Endothelial cell (in vitro differentiated cells): ENCODE results near the gene GALK2. TPM values are rescaled to one million over a fixed set of nuclear protein-coding genes. Genes with fewer than 3 reads are reported as not detected.

Experiments used
- DNase-seq: peaks from one replicate; pipeline ENCODE4 v3.0.0; 2021; ENCODE audit warnings: low spot score
- H3K27ac Mint-ChIP-seq: one replicate; pipeline ENCODE4 v1.8.0; 2021; ENCODE audit warnings: mixed read lengths, inconsistent platforms; ENCODE audit not compliant: unreplicated experiment
- H3K27me3 Mint-ChIP-seq: one replicate; pipeline ENCODE4 v1.8.0; 2021; ENCODE audit warnings: mild to moderate bottlenecking, moderate library complexity, mixed read lengths, inconsistent platforms; ENCODE audit not compliant: unreplicated experiment
- H3K36me3 Mint-ChIP-seq: one replicate; pipeline ENCODE4 v1.8.0; 2021; ENCODE audit warnings: mild to moderate bottlenecking, low read depth, mixed read lengths, inconsistent platforms; ENCODE audit not compliant: unreplicated experiment
- H3K4me1 Mint-ChIP-seq: one replicate; pipeline ENCODE4 v1.8.0; 2021; ENCODE audit warnings: mild to moderate bottlenecking, mixed read lengths, inconsistent platforms; ENCODE audit not compliant: unreplicated experiment
- H3K4me3 Mint-ChIP-seq: one replicate; pipeline ENCODE4 v1.8.0; 2021; ENCODE audit warnings: mild to moderate bottlenecking, mixed read lengths, inconsistent platforms; ENCODE audit not compliant: unreplicated experiment
- H3K9me3 Mint-ChIP-seq: one replicate; pipeline ENCODE4 v1.8.0; 2021; ENCODE audit warnings: mixed read lengths, inconsistent platforms; ENCODE audit not compliant: unreplicated experiment
- CTCF ChIP-seq: fragments of 200-600 bp; sonication (generic); IDR thresholded peaks from one replicate; pipeline ENCODE4 v1.5.0; 2021; ENCODE audit warnings: antibody characterized with exemption; ENCODE audit not compliant: unreplicated experiment
- total RNA-seq: library from RNA; stranded (reverse); fragmentation: NEBNext Ultra II Directional; extraction: Animal tissue kit (Norgen Biotek cat#: 25700); gene quantifications from one replicate; pipeline ENCODE4 v1.2.1, GENCODE V29; 2021; ENCODE audit not compliant: unreplicated experiment

Gene GALK2
- total RNA-seq, 1 donor from 2014 or later, result 25.7 TPM

GRCh38 chr15:49313650-49314049 lies 143.6 kb downstream of the GALK2 start:
- Mint-ChIP-seq H3K4me1 (peaks cover 2% of the 10 kb centered on the region), H3K27me3 (no peaks in the 10 kb centered on the region), H3K27ac (no peak overlapping the region), H3K4me3 (no peak overlapping the region), H3K9me3 (no peaks in the 10 kb centered on the region), H3K36me3 (peaks cover 7% of the 10 kb centered on the region)
- TF ChIP-seq CTCF, result no peak
- DNase-seq, result no peak

DNA sequence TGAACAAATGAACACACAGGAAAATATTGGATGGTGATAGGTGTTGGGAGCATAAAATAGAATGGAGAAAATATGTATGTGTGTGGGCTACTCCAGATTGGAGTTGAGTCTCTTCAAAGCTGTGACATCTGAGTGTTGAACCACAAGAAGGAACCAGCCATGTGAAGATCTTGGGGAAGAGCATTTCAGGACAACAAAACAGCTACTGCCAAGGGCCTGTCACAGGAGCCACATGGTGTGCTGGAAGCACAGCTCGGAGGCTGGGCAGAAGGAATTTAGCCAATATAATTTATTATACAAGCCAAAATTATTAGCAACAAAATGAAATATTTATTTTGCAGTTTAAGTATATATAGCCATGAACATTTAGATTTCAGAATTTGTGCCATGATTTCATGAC lies 144.7 kb downstream of the GALK2 start:
- DNase-seq, result no peak
- no peaks in the 10 kb centered on the region for H3K27me3 Mint-ChIP-seq
- no peak for TF ChIP-seq CTCF
- no peak overlapping the region for H3K27ac Mint-ChIP-seq
- peaks cover 2% of the 10 kb centered on the region for H3K4me1 Mint-ChIP-seq
- H3K9me3 Mint-ChIP-seq, result no peaks in the 10 kb centered on the region
- H3K36me3 Mint-ChIP-seq, result peaks cover 16% of the 10 kb centered on the region
- H3K4me3 Mint-ChIP-seq, result no peak overlapping the region

- H3K9me3 Mint-ChIP-seq, result no peaks in the 10 kb centered on the region
- H3K27ac Mint-ChIP-seq, result no peak overlapping the region
- no peak for TF ChIP-seq CTCF
- no peak for DNase-seq
- H3K36me3 Mint-ChIP-seq, result peaks cover 23% of the 10 kb centered on the region
- peaks cover 6% of the 10 kb centered on the region for H3K4me1 Mint-ChIP-seq
- H3K4me3 Mint-ChIP-seq, result no peak overlapping the region
- H3K27me3 Mint-ChIP-seq, result no peaks in the 10 kb centered on the region
Observed at GRCh38 chr15:49315391-49315823, 145.4 kb downstream of the GALK2 start.

- H3K27me3 Mint-ChIP-seq, result peaks cover 2% of the 10 kb centered on the region
- no peaks in the 10 kb centered on the region for H3K9me3 Mint-ChIP-seq
- no peak overlapping the region for H3K4me3 Mint-ChIP-seq
- DNase-seq, result no peak
- peaks cover 14% of the 10 kb centered on the region for H3K4me1 Mint-ChIP-seq
- H3K27ac Mint-ChIP-seq, result no peak overlapping the region
- H3K36me3 Mint-ChIP-seq, result peaks cover 29% of the 10 kb centered on the region
- TF ChIP-seq CTCF, result no peak
Observed at GRCh38 chr15:49320351-49320750, 150.3 kb downstream of the GALK2 start.

- peaks cover 2% of the 10 kb centered on the region for H3K27me3 Mint-ChIP-seq
- H3K36me3 Mint-ChIP-seq, result peaks cover 32% of the 10 kb centered on the region
- no peaks in the 10 kb centered on the region for H3K9me3 Mint-ChIP-seq
- DNase-seq, result no peak
- peaks cover 12% of the 10 kb centered on the region for H3K4me1 Mint-ChIP-seq
- H3K27ac Mint-ChIP-seq, result no peak overlapping the region
- TF ChIP-seq CTCF, result no peak
- H3K4me3 Mint-ChIP-seq, result no peak overlapping the region
Observed at GRCh38 chr15:49323207-49323606, 153.2 kb downstream of the GALK2 start.
